Ishikawa (cell line): Measurements from ENCODE around the gene JAKMIP3.

Experiments
- CEBPB ChIP-seq: IDR thresholded peaks from 2 replicates; pipeline ENCODE4 v1.6.1; 2012
- CREB1 ChIP-seq: IDR thresholded peaks from 2 replicates; pipeline ENCODE4 v1.6.1; 2012; ENCODE audit warnings: low read depth
- EGR1 ChIP-seq: IDR thresholded peaks from 2 replicates; pipeline ENCODE4 v1.6.1; 2012
- EP300 ChIP-seq: IDR thresholded peaks from 2 replicates; pipeline ENCODE4 v1.6.1; 2012; ENCODE audit warnings: borderline replicate concordance
- FOXM1 ChIP-seq: IDR thresholded peaks from 2 replicates; pipeline ENCODE4 v1.6.1; 2012; ENCODE audit warnings: low read depth, borderline replicate concordance
- NFIC ChIP-seq: IDR thresholded peaks from 2 replicates; pipeline ENCODE4 v1.6.1; 2012
- RAD21 ChIP-seq: IDR thresholded peaks from 2 replicates; pipeline ENCODE4 v1.6.1; 2012; ENCODE audit warnings: low read depth
- REST ChIP-seq: IDR thresholded peaks from 2 replicates; pipeline ENCODE4 v1.6.1; 2012; ENCODE audit warnings: low read depth, mild to moderate bottlenecking
- TAF1 ChIP-seq: IDR thresholded peaks from 2 replicates; pipeline ENCODE4 v1.6.1; 2012; ENCODE audit warnings: low read depth, mild to moderate bottlenecking
- TCF12 ChIP-seq: IDR thresholded peaks from 2 replicates; pipeline ENCODE4 v1.6.1; 2012; ENCODE audit warnings: low read depth
- TEAD4 ChIP-seq: IDR thresholded peaks from 2 replicates; pipeline ENCODE4 v1.6.1; 2012
- YY1 ChIP-seq: IDR thresholded peaks from 2 replicates; pipeline ENCODE4 v1.6.1; 2012; ENCODE audit warnings: low read depth
- ZBTB7A ChIP-seq: IDR thresholded peaks from 2 replicates; pipeline ENCODE4 v1.6.1; 2012; ENCODE audit warnings: low read depth
- TF ChIP-seq, protein P1 (sequence below): IDR thresholded peaks from 2 replicates; pipeline ENCODE4 v1.6.1; 2012
- TF ChIP-seq, protein P2 (sequence below): IDR thresholded peaks from 2 replicates; pipeline ENCODE4 v1.6.1; 2012

Gene JAKMIP3

GRCh38 chr10:132103116-132103910 is 37.6 kb downstream of the JAKMIP3 start:
- TF ChIP-seq, protein P1, sequence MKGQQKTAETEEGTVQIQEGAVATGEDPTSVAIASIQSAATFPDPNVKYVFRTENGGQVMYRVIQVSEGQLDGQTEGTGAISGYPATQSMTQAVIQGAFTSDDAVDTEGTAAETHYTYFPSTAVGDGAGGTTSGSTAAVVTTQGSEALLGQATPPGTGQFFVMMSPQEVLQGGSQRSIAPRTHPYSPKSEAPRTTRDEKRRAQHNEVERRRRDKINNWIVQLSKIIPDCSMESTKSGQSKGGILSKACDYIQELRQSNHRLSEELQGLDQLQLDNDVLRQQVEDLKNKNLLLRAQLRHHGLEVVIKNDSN: no peak
- TF ChIP-seq TEAD4 (no peak), EP300 (no peak), TCF12 (no peak), YY1 (no peak), NFIC (no peak), ZBTB7A (no peak), REST (no peak), FOXM1 (no peak)
- TF ChIP-seq, protein P2, sequence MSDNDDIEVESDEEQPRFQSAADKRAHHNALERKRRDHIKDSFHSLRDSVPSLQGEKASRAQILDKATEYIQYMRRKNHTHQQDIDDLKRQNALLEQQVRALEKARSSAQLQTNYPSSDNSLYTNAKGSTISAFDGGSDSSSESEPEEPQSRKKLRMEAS: no peak

DNA sequence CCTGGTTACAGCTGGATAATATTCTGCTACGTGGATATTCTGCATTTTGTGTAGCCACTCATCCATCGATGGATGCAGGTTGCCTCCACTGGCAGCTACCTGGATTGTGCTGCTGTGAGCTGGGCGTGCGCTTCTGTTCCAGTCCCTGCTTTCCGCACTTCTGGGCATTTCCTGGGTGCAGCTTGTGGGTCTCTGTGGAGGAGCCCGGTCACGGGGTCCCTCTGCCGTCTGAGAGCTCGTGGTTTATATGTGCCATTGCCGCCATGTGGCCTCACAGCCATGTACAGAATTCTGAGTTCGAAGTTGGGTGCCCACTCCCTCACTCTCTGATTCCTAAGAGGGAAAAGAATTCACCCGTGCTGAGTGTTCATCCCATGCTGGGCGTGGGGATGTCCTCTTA is 38.3 kb downstream of the JAKMIP3 start:
- no peak for TF ChIP-seq FOXM1

- no peak for TF ChIP-seq CEBPB
These were observed 38.9 kb downstream of the JAKMIP3 start for GRCh38 chr10:132104471-132105301.

DNA sequence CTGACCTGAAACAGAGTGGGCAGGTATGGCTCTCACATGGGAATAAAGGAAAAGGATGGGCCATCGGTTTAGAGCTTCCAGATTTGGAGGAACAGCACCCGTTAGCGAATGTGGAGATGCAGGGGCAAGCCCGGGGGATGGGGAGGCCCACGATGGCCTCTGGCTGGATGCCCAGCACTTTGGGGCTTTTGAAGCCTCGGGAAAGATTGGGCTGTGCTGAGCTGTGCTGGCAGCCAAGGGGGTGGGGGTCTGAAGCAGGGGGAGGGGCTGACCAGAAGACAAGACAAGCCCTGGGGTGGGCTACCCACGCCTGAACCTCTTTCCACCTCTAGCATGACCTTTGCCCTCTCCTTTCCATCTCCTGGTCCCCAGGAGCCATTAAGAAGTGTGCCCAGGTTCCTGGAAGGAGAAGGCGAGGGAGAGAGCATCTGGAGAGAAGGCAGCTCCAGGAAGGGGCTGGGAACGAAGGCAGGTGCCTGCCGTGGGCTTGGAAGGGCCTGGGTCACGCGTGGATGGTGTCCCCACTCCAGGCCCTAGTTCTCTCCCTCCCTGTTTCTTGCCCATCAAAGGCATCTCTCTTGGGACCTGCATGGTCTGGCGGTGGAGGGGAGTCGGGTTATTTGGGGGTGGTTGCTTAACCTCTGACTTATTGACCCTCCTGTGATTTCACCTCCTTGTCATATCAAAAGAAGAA is 39.7 kb downstream of the JAKMIP3 start:
- no peak for TF ChIP-seq NFIC
- TF ChIP-seq, protein P2: no peak
- no peak for TF ChIP-seq CREB1
- no peak for TF ChIP-seq REST
- no peak for TF ChIP-seq TEAD4
- TF ChIP-seq CEBPB: no peak
- TF ChIP-seq EGR1: no peak
- TF ChIP-seq EP300: no peak
- TF ChIP-seq TCF12: no peak
- TF ChIP-seq RAD21: no peak
- TF ChIP-seq FOXM1: no peak
- no peak for TF ChIP-seq ZBTB7A
- TF ChIP-seq YY1: no peak
- TF ChIP-seq, protein P1: no peak

DNA sequence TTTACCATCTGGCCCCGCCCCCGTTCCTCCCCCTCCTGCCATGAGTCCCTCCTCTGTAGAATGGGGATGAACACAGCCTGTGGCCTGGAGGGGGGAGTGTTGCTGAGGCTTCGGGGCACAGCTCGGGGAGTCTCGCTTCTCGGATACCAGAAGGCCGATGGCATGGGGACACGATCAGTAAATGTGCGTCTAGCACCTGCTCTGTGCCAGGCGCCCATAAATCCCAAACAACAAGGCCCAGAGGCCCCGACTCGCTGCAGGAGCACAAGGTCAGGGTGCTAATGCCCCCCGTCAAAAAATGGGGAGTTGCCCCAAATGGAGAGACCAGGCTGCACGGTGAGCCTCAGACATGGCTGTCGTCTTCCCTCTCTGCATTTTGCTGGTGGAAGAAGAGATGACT is 40.7 kb downstream of the JAKMIP3 start:
- TF ChIP-seq ZBTB7A (no peak), EP300 (no peak), EGR1 (no peak), TEAD4 (no peak), YY1 (no peak), TAF1 (no peak), FOXM1 (no peak), CREB1 (no peak), CEBPB (no peak), NFIC (no peak), RAD21 (no peak), REST (no peak), TCF12 (no peak)
- TF ChIP-seq, protein P1: no peak
- TF ChIP-seq, protein P2: no peak
